Breast epithelium (tissue), 3 donors: ENCODE measurements around the gene NGF.

Experiments
- POLR2A ChIP-seq: fragments of 450-650 bp; IDR thresholded peaks from one replicate; pipeline ENCODE4 v1.6.1; 2016; ENCODE audit warnings: antibody characterized with exemption, mild to moderate bottlenecking, moderate library complexity
- POLR2AphosphoS5 ChIP-seq, 3 donors: sonication (generic); formaldehyde crosslinking; IDR thresholded peaks; one replicate each; pipeline ENCODE4 v1.6.1; 2017; ENCODE audit warnings: antibody characterized with exemption in 3 of 3
- TF ChIP-seq, protein P1 (sequence below), 3 donors: fragments of 450-650 bp; IDR thresholded peaks; one replicate each; pipeline ENCODE4 v1.5.1; 2016 to 2017; ENCODE audit warnings: antibody characterized with exemption in 3 of 3, mild to moderate bottlenecking in 3 of 3, moderate library complexity in 3 of 3

DNA sequence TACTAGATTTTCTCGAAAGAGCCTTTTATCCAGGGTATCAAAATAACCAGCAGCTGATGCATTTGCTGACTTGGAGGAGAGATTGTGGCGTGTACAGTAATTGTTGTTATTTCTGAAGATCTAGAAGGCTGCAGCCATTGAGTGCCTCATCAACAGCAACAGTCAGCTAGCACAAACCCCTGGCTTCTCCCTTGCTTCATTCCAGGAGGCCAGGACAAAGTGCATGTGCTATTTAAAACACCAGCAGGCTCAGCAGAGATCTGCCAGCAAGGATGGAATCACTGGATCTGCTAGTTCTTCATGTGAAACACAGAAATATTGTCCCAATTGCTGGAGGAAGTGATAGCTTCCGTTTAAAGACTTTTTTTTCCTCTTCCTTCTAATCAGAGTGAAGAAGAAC is 2.8 kb upstream of the NGF start:
- TF ChIP-seq POLR2A (no peak), POLR2AphosphoS5 (IDR thresholded peaks at IDR 0.05) (no peak)
- TF ChIP-seq, protein P1, sequence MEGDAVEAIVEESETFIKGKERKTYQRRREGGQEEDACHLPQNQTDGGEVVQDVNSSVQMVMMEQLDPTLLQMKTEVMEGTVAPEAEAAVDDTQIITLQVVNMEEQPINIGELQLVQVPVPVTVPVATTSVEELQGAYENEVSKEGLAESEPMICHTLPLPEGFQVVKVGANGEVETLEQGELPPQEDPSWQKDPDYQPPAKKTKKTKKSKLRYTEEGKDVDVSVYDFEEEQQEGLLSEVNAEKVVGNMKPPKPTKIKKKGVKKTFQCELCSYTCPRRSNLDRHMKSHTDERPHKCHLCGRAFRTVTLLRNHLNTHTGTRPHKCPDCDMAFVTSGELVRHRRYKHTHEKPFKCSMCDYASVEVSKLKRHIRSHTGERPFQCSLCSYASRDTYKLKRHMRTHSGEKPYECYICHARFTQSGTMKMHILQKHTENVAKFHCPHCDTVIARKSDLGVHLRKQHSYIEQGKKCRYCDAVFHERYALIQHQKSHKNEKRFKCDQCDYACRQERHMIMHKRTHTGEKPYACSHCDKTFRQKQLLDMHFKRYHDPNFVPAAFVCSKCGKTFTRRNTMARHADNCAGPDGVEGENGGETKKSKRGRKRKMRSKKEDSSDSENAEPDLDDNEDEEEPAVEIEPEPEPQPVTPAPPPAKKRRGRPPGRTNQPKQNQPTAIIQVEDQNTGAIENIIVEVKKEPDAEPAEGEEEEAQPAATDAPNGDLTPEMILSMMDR (IDR thresholded peaks at IDR 0.05) = no peak
